H9 (cell line): ENCODE data around the gene DGKE. TPM values are rescaled to one million over a fixed set of nuclear protein-coding genes. Genes with fewer than 3 reads are reported as not detected.

Experiments
- DNase-seq: peaks from one replicate; pipeline ENCODE4 v3.0.0-alpha.2; 2017
- H2AFZ ChIP-seq: one replicate; pipeline ENCODE4 v1.6.1; 2013; ENCODE audit warnings: mild to moderate bottlenecking, low read length, control low read depth, moderate library complexity
- H2AK5ac ChIP-seq: 2 replicates; pipeline ENCODE4 v1.6.1; 2013; ENCODE audit warnings: low read length, control low read depth, mixed read lengths; ENCODE audit not compliant: insufficient read length
- H2BK120ac ChIP-seq: one replicate; pipeline ENCODE4 v1.6.1; 2013; ENCODE audit warnings: low read depth, mild to moderate bottlenecking, low read length, control low read depth, inconsistent platforms; ENCODE audit not compliant: poor library complexity, severe bottlenecking
- H2BK12ac ChIP-seq: 2 replicates; pipeline ENCODE4 v1.6.1; 2013; ENCODE audit warnings: low read length, control low read depth, mixed read lengths, low read depth; ENCODE audit not compliant: insufficient read length
- H2BK15ac ChIP-seq: 2 replicates; pipeline ENCODE4 v1.6.1; 2013; ENCODE audit warnings: low read depth, low read length, control low read depth
- H2BK20ac ChIP-seq: one replicate; pipeline ENCODE4 v1.6.1; 2013; ENCODE audit warnings: low read depth, mild to moderate bottlenecking, low read length, control low read depth, inconsistent platforms; ENCODE audit not compliant: poor library complexity, severe bottlenecking
- H2BK5ac ChIP-seq: 2 replicates; pipeline ENCODE4 v1.6.1; 2013; ENCODE audit warnings: low read length, control low read depth, mixed read lengths; ENCODE audit not compliant: insufficient read length
- H3K14ac ChIP-seq: 2 replicates; pipeline ENCODE4 v1.6.1; 2013; ENCODE audit warnings: low read length, control low read depth; ENCODE audit not compliant: insufficient read depth
- H3K18ac ChIP-seq: 2 replicates; pipeline ENCODE4 v1.6.1; 2013; ENCODE audit warnings: low read depth, mild to moderate bottlenecking, mixed read lengths, low read length, control low read depth; ENCODE audit not compliant: insufficient read length
- H3K23ac ChIP-seq: 2 replicates; pipeline ENCODE4 v1.6.1; 2013; ENCODE audit warnings: low read length, control low read depth, mixed read lengths, low read depth; ENCODE audit not compliant: insufficient read length
- H3K23me2 ChIP-seq: 2 replicates; pipeline ENCODE4 v1.6.1; 2013; ENCODE audit warnings: low read depth, mild to moderate bottlenecking, mixed read lengths, low read length, control low read depth; ENCODE audit not compliant: insufficient read length, poor library complexity, severe bottlenecking
- H3K27ac ChIP-seq: 2 replicates; pipeline ENCODE4 v1.5.1; 2013; ENCODE audit warnings: low read length, control low read depth, mixed read lengths, low read depth; ENCODE audit not compliant: insufficient read length
- H3K27me3 ChIP-seq: 2 replicates; pipeline ENCODE4 v1.6.1; 2013; ENCODE audit warnings: low read length, control low read depth, inconsistent platforms; ENCODE audit not compliant: insufficient read depth
- H3K4ac ChIP-seq: 2 replicates; pipeline ENCODE4 v1.6.1; 2013; ENCODE audit warnings: low read depth, mild to moderate bottlenecking, control low read depth, inconsistent platforms, low read length, moderate library complexity
- H3K4me1 ChIP-seq: 2 replicates; pipeline ENCODE4 v1.6.1; 2013; ENCODE audit warnings: low read length, control low read depth, inconsistent platforms; ENCODE audit not compliant: insufficient read depth
- H3K4me2 ChIP-seq: 2 replicates; pipeline ENCODE4 v1.6.1; 2013; ENCODE audit warnings: low read length, control low read depth, mixed read lengths; ENCODE audit not compliant: insufficient read length, insufficient read depth
- H3K56ac ChIP-seq: 2 replicates; pipeline ENCODE4 v1.6.1; 2013; ENCODE audit warnings: low read depth, mild to moderate bottlenecking, mixed read lengths, low read length, control low read depth; ENCODE audit not compliant: insufficient read length
- H3K79me1 ChIP-seq: 2 replicates; pipeline ENCODE4 v1.6.1; 2013; ENCODE audit warnings: low read depth, mild to moderate bottlenecking, moderate library complexity, low read length, control low read depth, inconsistent platforms; ENCODE audit not compliant: insufficient read depth, poor library complexity, severe bottlenecking
- H3K79me2 ChIP-seq: 2 replicates; pipeline ENCODE4 v1.6.1; 2013; ENCODE audit warnings: low read length, control low read depth, inconsistent platforms; ENCODE audit not compliant: insufficient read depth
- H3K9ac ChIP-seq: 2 replicates; pipeline ENCODE4 v1.6.1; 2013; ENCODE audit warnings: low read length, control low read depth, mixed read lengths; ENCODE audit not compliant: insufficient read length; ENCODE audit errors: extremely low read depth
- H3K9me3 ChIP-seq: one replicate; pipeline ENCODE4 v1.6.1; 2013; ENCODE audit warnings: low read depth, low read length, inconsistent platforms; ENCODE audit not compliant: control insufficient read depth
- H3T11ph ChIP-seq: one replicate; pipeline ENCODE4 v1.6.1; 2013; ENCODE audit warnings: mild to moderate bottlenecking, low read length, control low read depth, inconsistent platforms
- H4K20me1 ChIP-seq: one replicate; pipeline ENCODE4 v1.6.1; 2013; ENCODE audit not compliant: control insufficient read depth, insufficient read length, insufficient read depth
- H4K5ac ChIP-seq: 2 replicates; pipeline ENCODE4 v1.6.1; 2013; ENCODE audit warnings: low read depth, mild to moderate bottlenecking, mixed read lengths, low read length, control low read depth; ENCODE audit not compliant: insufficient read length
- H4K8ac ChIP-seq: replicated peaks from 2 replicates; pipeline ENCODE4 v1.6.1; 2013; ENCODE audit warnings: low read length, control low read depth, mixed read lengths, low read depth; ENCODE audit not compliant: insufficient read length
- H4K91ac ChIP-seq: 2 replicates; pipeline ENCODE4 v1.6.1; 2013; ENCODE audit warnings: low read depth, mild to moderate bottlenecking, moderate library complexity, mixed read lengths, low read length, control low read depth; ENCODE audit not compliant: insufficient read length
- H3K27ac Mint-ChIP-seq, 3 experiments: 2 replicates in 2 of 3; 3 replicates in 1 of 3; pipeline ENCODE4 v1.8.0; 2020 to 2021; ENCODE audit warnings: mixed read lengths in 3 of 3, mild to moderate bottlenecking in 1 of 3, moderate library complexity in 1 of 3
- H3K27me3 Mint-ChIP-seq: 2 replicates; pipeline ENCODE4 v1.8.0; 2021; ENCODE audit warnings: low read depth, mild to moderate bottlenecking, moderate library complexity, mixed read lengths
- H3K36me3 Mint-ChIP-seq, 3 experiments: 2 replicates in 2 of 3; 3 replicates in 1 of 3; pipeline ENCODE4 v1.8.0; 2020 to 2021; ENCODE audit warnings: low read depth in 3 of 3, mixed read lengths in 3 of 3; ENCODE audit not compliant: insufficient read depth in 1 of 3
- H3K4me1 Mint-ChIP-seq, 2 experiments: 2 replicates each; pipeline ENCODE4 v1.8.0; 2020; ENCODE audit warnings: mixed read lengths in 2 of 2
- H3K4me3 Mint-ChIP-seq, 2 experiments: 2 replicates in 1 of 2; 3 replicates in 1 of 2; pipeline ENCODE4 v1.8.0; 2020 to 2021; ENCODE audit warnings: mild to moderate bottlenecking in 2 of 2, mixed read lengths in 2 of 2, moderate library complexity in 1 of 2
- H3K9me3 Mint-ChIP-seq, 2 experiments: 2 replicates in 1 of 2; 3 replicates in 1 of 2; pipeline ENCODE4 v1.8.0; 2020; ENCODE audit warnings: mild to moderate bottlenecking in 2 of 2, mixed read lengths in 2 of 2, moderate library complexity in 1 of 2
- CTCF ChIP-seq: fragments of 200-600 bp; sonication (generic); conservative IDR thresholded peaks from 3 replicates; pipeline ENCODE4 v1.8.0; 2021; ENCODE audit warnings: antibody characterized with exemption, mild to moderate bottlenecking
- WGBS: extraction: QIAGEN DNeasy Blood & Tissue Kit; methylation state at CpG from one replicate; pipeline ENCODE4 v1.1.7; 2013; ENCODE audit warnings: missing lambda C conversion rate, low lambda C conversion rate, mixed read lengths; ENCODE audit not compliant: insufficient read length; ENCODE audit errors: extremely low coverage; 5-methylcytosine and 5-hydroxymethylcytosine counted together
- total RNA-seq: library from RNA; stranded (reverse); gene quantifications from 2 replicates; pipeline ENCODE4 v1.2.1, GENCODE V29; 2021

The DGKE gene
- total RNA-seq, 1 experiment from 2014 or later, result 4.9 TPM

GRCh38 chr17:56809106-56809819 is 24.7 kb upstream of the DGKE start:
- no peaks in the 10 kb centered on the region; a peak in 1 of 7 replicates for H3K36me3 Mint-ChIP-seq
- no peaks in the 10 kb centered on the region for H3K4me1 ChIP-seq
- no peak overlapping the region for H4K5ac ChIP-seq
- no peaks in the 10 kb centered on the region for H3K9me3 ChIP-seq
- H3K79me1 ChIP-seq, result no peaks in the 10 kb centered on the region
- H2BK120ac ChIP-seq, result no peak overlapping the region
- H3K27me3 ChIP-seq, result no peaks in the 10 kb centered on the region
- H3K56ac ChIP-seq, result no peak overlapping the region
- H3K4me2 ChIP-seq, result no peak overlapping the region
- TF ChIP-seq CTCF, result no peak
- no peak overlapping the region for H3K27ac Mint-ChIP-seq
- H3K9ac ChIP-seq, result no peak overlapping the region
- no peak overlapping the region for H4K8ac ChIP-seq
- no peaks in the 10 kb centered on the region for H4K20me1 ChIP-seq
- H3K23ac ChIP-seq, result no peak overlapping the region
- no peak overlapping the region for H3T11ph ChIP-seq
- no peak overlapping the region for H3K27ac ChIP-seq
- 100% methylated on average over 4 of the region's 9 CpGs for WGBS
- no peak overlapping the region for H3K4me3 Mint-ChIP-seq
- no peak for DNase-seq
- H3K27me3 Mint-ChIP-seq, result no peaks in the 10 kb centered on the region; the same call in none of the 2 replicates
- no peak overlapping the region for H2AK5ac ChIP-seq
- no peak overlapping the region for H2BK5ac ChIP-seq
- H3K14ac ChIP-seq, result peak overlapping the region; percentile 61; the same call in 1 of the 2 replicates
- no peak overlapping the region for H3K4ac ChIP-seq
- H2AFZ ChIP-seq, result no peak overlapping the region
- H2BK20ac ChIP-seq, result no peak overlapping the region
- H2BK15ac ChIP-seq, result no peak overlapping the region
- H3K9me3 Mint-ChIP-seq, result no peaks in the 10 kb centered on the region
- no peaks in the 10 kb centered on the region for H3K23me2 ChIP-seq
- peak overlapping the region; percentile 50 for H3K18ac ChIP-seq
- H3K4me1 Mint-ChIP-seq, result peaks cover 0 to 8% of the 10 kb centered on the region in 2 experiments; a peak in 3 of 4 replicates
- H4K91ac ChIP-seq, result no peak overlapping the region
- H2BK12ac ChIP-seq, result no peak overlapping the region
- H3K79me2 ChIP-seq, result no peaks in the 10 kb centered on the region
